Activated CD8-positive, alpha-beta memory T cell treated with anti-CD3 and anti-CD28 coated beads for 48 hours (primary cell): ENCODE measurements around the gene FILIP1L.

Experiments used
- DNase-seq, 3 experiments: peaks; one replicate each; pipeline ENCODE4 v3.0.0-alpha.2; 2020; ENCODE audit warnings: low read depth in 2 of 3, low spot score in 2 of 3

The FILIP1L gene

GRCh38 chr3:99928771-99929744 lies 185.2 kb downstream of the FILIP1L start:
- DNase-seq = no peak

- DNase-seq = no peak
These were observed 186.4 kb downstream of the FILIP1L start for GRCh38 chr3:99927671-99928457.

DNA sequence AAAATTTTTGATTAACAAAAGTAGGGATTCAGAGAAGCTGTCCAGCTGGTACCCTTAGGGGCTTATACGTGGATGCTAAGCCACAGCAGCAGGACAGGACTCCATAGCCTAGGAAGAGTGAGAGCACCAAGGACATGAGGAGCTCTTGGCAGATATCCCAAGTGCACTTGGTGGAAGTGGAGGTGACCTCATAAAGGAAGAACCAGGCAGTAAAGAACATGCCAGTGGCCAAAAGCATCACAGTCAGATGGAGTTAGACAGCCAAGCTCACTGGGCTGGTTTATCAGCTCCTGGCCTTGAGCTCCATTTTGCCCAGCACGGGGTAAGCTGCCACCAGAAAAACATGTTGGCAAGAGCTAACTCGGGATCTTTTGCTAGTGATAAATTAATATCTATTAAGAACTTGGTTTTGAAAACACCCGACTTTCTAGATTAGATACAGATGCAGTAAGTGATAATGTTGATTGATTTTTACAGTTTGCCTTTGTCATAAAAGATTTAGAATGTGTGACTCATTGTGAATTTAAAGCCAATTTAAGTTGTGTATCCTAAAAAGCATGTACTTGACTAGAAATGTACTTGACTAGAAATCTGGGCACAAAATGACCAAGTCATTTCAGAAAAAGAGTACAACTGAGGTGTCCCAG lies 188.6 kb downstream of the FILIP1L start:
- DNase-seq = no peak

DNA sequence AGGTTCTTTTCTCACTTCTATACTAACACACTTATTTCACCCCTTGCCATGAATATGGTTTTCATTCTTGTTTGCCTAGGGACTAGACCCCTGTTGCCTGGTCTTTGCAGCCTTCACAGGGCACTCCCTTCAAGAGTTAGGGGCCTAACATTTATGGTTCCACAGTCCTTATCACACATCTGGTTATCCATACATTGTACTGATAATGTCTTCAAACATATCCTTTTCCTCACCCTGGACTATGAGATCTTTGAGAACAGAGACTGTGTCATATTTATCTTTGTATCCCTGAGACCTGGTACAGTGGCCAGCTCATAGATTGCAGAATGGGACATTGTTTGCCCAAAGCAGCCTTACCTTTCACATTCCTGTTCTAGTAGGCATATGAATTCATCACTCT lies 190.4 kb downstream of the FILIP1L start:
- DNase-seq = no peak

GRCh38 chr3:99921986-99922385 lies 192.3 kb downstream of the FILIP1L start:
- DNase-seq = no peak

GRCh38 chr3:99921377-99921695 lies 193.0 kb downstream of the FILIP1L start:
- DNase-seq = no peak

GRCh38 chr3:99920481-99921376 lies 193.6 kb downstream of the FILIP1L start:
- DNase-seq = no peak

DNA sequence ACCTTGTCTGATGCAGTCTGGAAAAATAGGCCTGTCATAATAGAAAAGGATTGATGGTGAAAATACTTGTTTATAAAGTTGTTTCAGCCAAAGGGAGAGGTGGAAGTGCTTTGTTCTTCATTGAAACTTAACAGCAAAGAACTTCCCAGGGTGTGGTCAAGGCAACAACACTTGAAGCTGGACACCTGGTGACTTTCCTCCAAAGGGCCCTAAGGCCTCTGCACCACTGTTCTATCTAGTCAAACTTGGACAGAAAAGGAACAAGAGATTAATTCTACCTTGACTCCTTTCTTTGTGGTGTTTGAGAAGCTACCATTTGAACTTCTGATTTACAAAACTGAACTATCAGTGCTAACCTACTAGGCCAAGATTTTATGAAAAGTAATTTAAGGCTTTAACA lies 194.6 kb downstream of the FILIP1L start:
- no peak for DNase-seq

DNA sequence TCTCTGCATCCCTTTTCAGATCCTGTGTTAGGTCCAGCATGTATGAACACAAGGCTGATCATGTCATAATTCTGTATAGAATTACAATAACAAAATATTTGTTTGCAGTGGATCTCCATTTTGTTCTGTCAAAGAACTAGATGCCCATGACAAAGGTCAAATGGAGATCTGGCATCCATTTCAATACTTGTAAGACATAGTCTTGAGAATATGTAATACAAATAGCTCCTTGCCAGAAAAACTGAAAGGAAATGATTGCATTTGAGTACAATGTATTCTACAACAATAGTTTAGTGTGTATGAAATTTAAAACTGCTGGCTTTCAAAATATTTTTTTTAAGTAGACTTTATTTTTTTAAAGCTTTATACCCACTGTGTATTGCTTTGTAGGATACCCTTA lies 195.6 kb downstream of the FILIP1L start:
- DNase-seq = no peak

- no peak for DNase-seq
These were observed 198.3 kb downstream of the FILIP1L start for GRCh38 chr3:99915906-99916432.

- no peak for DNase-seq
These were observed 202.9 kb downstream of the FILIP1L start for GRCh38 chr3:99911433-99911832.

DNA sequence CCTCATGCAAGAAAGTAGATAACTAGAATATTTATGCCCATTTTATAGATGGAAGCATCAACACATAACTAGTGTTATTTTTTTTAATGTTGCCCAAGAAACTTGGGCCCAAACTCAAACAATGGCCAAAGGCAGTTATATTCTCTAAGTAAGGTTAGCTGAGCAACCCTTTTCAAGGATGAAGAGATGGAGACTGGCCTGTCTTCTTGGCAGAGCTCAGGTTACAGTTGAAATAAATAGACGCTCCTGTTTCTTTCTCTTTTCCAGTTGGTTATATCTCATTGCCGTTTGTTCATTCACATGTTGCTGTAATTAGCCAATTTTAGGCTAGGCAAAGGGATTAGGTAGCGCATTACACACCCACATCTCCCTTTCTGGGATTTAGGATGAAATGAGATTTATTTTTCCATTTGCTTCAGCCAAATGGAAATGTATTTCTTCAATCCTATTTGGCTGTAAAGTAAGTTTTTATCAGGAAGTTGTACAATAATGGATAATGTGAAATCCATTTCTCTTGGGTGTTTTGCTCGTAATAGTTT lies 203.5 kb downstream of the FILIP1L start:
- no peak for DNase-seq

DNA sequence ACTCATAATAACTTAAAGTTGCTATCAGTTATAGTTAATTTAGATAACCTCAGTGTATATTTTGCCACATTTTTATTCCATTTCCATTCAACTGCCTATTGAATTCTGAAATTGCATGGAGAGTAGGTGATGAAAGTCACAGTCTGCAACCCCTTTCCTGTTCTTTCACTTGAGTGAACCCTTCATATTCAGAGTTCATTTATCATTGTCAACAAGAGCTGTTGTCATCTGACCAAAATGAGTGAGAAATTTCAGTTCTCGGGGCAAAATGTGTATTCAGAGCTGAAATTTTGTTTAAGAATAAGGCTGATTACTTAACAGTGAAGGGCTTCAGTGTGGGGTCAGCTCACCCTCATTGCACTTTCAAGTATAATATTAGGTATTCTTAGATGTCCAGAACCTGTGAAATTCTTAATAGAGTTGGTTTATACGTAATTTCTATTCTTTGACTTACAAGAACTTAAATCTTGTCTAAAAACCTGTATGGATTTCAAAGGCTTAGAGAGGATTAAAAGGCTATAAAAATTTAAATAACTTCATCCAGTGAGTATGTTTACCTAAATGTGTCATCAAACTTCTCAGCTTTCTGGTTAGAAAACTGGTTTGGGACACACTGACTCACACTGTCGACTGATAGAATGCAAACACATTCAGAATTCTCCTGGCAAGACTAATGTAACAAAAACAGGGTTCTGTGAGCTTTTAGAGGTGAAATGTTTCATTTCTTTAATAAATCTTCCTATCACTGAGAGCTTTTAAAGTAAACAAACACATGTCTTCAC lies 204.4 kb downstream of the FILIP1L start:
- DNase-seq = no peak

DNA sequence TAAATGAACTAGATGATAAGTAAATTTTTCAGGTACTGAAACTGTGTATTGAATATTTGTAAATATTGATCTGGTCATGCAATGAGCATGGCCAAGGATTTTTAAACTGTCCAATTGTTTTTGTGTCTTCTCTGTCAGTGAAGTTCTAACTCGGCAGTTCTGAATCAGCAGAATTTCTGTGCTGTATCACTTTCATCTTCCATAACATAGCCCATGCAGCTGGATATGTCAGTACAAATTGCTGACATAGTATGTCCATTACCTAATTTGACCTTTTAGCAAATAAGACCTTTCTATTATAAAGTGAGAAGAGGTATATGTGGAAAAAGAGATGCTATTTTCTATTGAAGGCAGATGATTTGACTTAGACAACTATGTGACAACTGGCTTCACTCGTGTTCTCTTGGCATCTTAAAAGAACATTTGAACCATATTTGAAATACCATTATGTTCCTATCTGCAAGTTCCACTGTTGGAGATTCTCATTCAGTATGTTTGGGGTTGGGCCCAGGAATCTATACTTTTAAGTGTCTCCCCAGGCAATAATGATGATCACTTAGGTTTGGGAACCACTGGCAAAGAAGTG lies 206.2 kb downstream of the FILIP1L start:
- DNase-seq = no peak

DNA sequence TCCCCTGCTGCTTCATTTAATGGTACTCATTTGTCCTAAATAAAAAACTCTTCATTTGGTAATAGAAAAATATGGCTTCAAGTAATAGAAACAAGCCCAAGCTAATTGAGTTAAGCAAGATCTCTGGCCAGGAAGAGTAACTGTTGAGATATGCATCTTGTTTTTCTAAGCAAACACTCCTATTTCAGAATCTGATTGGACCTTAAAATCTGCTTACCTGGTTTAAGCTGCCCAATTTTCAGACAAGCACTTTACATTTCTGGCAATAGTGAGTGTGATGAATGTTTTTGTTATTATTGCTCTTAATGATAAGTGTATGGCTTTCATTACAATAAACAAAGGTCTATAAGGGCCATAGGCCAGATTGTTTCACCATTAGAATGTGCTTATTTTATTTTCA lies 210.4 kb downstream of the FILIP1L start:
- DNase-seq = no peak

- DNase-seq = no peak
These were observed 212.2 kb downstream of the FILIP1L start for GRCh38 chr3:99902091-99902490.

- no peak for DNase-seq
These were observed 212.9 kb downstream of the FILIP1L start for GRCh38 chr3:99901200-99901926.

- no peak for DNase-seq
These were observed 214.1 kb downstream of the FILIP1L start for GRCh38 chr3:99900248-99900647.
